Measurements from ENCODE around the gene TRMT11.
"Not testable (repeated sequence)": the region's sequence is repeated elsewhere in the genome, so short reads cannot be mapped to it uniquely, and the experiment has no call there.

Gene TRMT11

DNA sequence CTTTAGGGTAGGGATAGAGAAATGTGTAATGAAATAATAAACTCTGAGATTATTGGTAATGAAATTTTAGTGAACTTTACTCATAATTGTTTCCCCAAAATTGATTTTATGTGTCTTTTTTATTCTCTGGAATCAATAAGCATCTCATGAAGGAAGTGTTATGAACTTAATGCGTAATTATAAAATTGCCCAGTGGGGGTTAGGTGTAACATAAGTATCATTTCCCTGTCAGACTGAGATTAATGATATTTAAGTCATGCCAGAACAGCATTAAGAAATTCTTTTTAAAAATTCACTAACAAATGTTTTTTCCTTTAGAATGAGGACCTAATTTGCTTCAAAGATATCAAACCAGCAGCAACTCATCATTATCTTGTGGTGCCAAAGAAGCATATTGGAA is 19.8 kb upstream of the TRMT11 start:
- no peak overlapping the region for H3K27ac ChIP-seq (replicated peaks)
- no peaks in the 10 kb centered on the region for H3K27me3 ChIP-seq (ENCODE audit: insufficient read depth, poor library complexity, severe bottlenecking)
- no peak overlapping the region for H3K4me3 ChIP-seq (replicated peaks; ENCODE audit: insufficient read depth, low read length)
- TF ChIP-seq, protein P1, sequence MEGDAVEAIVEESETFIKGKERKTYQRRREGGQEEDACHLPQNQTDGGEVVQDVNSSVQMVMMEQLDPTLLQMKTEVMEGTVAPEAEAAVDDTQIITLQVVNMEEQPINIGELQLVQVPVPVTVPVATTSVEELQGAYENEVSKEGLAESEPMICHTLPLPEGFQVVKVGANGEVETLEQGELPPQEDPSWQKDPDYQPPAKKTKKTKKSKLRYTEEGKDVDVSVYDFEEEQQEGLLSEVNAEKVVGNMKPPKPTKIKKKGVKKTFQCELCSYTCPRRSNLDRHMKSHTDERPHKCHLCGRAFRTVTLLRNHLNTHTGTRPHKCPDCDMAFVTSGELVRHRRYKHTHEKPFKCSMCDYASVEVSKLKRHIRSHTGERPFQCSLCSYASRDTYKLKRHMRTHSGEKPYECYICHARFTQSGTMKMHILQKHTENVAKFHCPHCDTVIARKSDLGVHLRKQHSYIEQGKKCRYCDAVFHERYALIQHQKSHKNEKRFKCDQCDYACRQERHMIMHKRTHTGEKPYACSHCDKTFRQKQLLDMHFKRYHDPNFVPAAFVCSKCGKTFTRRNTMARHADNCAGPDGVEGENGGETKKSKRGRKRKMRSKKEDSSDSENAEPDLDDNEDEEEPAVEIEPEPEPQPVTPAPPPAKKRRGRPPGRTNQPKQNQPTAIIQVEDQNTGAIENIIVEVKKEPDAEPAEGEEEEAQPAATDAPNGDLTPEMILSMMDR (IDR thresholded peaks at IDR 0.05; ENCODE audit: insufficient read depth, low read length) = no peak
- TF ChIP-seq, protein P2, sequence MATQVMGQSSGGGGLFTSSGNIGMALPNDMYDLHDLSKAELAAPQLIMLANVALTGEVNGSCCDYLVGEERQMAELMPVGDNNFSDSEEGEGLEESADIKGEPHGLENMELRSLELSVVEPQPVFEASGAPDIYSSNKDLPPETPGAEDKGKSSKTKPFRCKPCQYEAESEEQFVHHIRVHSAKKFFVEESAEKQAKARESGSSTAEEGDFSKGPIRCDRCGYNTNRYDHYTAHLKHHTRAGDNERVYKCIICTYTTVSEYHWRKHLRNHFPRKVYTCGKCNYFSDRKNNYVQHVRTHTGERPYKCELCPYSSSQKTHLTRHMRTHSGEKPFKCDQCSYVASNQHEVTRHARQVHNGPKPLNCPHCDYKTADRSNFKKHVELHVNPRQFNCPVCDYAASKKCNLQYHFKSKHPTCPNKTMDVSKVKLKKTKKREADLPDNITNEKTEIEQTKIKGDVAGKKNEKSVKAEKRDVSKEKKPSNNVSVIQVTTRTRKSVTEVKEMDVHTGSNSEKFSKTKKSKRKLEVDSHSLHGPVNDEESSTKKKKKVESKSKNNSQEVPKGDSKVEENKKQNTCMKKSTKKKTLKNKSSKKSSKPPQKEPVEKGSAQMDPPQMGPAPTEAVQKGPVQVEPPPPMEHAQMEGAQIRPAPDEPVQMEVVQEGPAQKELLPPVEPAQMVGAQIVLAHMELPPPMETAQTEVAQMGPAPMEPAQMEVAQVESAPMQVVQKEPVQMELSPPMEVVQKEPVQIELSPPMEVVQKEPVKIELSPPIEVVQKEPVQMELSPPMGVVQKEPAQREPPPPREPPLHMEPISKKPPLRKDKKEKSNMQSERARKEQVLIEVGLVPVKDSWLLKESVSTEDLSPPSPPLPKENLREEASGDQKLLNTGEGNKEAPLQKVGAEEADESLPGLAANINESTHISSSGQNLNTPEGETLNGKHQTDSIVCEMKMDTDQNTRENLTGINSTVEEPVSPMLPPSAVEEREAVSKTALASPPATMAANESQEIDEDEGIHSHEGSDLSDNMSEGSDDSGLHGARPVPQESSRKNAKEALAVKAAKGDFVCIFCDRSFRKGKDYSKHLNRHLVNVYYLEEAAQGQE (IDR thresholded peaks at IDR 0.05; ENCODE audit: insufficient replicate concordance, low read depth) = no peak
- TF ChIP-seq POLR2AphosphoS5 (IDR thresholded peaks at IDR 0.05; ENCODE audit: low read depth) = no peak
- TF ChIP-seq GABPA (IDR thresholded peaks at IDR 0.05; ENCODE audit: low read depth) = no peak
- TF ChIP-seq SPI1 (IDR thresholded peaks at IDR 0.05; ENCODE audit: borderline replicate concordance, low read depth) = no peak
- no peak for DNase-seq (ENCODE audit: low read depth in 1 of 2, low spot score in 1 of 2)

DNA sequence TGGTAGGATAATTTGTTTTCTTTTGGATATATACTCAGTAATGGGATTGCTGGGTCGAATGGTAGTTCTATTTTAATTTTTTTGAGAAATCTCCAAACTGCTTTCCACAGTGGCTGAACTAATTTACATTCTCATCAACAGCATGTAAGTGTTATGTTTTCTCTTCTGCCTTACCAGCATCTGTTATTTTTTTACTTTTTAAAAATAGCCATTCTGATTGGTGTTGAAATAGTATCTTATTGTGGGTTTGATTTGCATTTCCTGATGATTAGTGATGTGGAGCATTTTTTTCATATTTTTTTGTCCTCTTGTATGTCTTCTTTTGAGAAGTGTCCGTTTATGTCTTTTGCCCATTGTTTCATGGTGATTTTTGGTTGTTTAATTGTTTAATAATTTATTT is 17.8 kb upstream of the TRMT11 start:
- Histone ChIP-seq H3K27ac (replicated peaks) (no peak overlapping the region), H3K27me3 (ENCODE audit: insufficient read depth, poor library complexity, severe bottlenecking) (no peaks in the 10 kb centered on the region), H3K4me3 (replicated peaks; ENCODE audit: insufficient read depth, low read length) (no peak overlapping the region)
- TF ChIP-seq GABPA (IDR thresholded peaks at IDR 0.05; ENCODE audit: low read depth) = no peak
- DNase-seq (ENCODE audit: low read depth in 1 of 2, low spot score in 1 of 2) = no peak

DNA sequence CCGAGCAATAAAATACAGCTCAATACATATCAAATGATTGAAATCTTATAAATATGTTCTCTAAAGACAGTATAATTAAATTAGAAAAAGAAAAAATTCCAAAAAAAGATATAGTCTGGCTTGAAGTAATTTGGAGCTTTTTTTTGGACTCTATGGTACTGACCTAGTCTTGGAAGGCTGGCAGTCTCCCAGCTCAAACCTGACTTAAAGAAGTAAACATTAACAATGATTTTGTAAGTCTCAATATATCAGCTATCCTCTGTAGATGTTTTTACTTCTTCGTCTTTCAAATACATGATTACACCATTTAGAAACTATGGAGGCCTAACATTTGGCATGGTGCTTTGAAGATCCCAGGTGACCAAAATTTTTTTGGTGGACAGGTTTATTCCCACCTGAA is 15.6 kb upstream of the TRMT11 start:
- no peak for DNase-seq (ENCODE audit: low read depth in 1 of 2, low spot score in 1 of 2)
- no peak overlapping the region for H3K4me3 ChIP-seq (replicated peaks; ENCODE audit: insufficient read depth, low read length)
- no peak overlapping the region for H3K27ac ChIP-seq (replicated peaks)
- H3K27me3 ChIP-seq (ENCODE audit: insufficient read depth, poor library complexity, severe bottlenecking) = no peaks in the 10 kb centered on the region
- TF ChIP-seq, protein P2 (IDR thresholded peaks at IDR 0.05; ENCODE audit: insufficient replicate concordance, low read depth) = no peak
- TF ChIP-seq, protein P1 (IDR thresholded peaks at IDR 0.05; ENCODE audit: insufficient read depth, low read length) = no peak

DNA sequence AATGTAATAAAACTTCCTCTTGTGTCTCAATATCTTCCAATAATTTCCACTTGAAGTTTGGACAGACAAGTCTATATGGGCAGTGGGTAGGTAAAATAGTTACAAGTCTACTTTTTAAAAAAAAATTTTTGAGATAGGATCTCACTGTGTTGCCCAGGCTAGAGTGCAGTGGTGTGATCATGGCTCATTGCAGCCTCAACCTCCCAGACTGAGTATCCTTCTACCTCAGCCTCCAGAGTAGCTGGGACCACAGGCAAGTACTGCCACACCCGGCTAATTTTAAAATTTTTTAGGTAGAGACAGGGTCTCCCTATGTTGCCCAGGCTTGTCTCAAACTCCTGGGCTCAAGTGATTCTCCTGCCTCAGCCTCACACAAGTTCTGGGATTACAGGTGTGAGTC is 13.9 kb upstream of the TRMT11 start:
- DNase-seq (ENCODE audit: low read depth in 1 of 2, low spot score in 1 of 2); H3K4me3 ChIP-seq (replicated peaks; ENCODE audit: insufficient read depth, low read length); H3K27me3 ChIP-seq (ENCODE audit: insufficient read depth, poor library complexity, severe bottlenecking); H3K27ac ChIP-seq (replicated peaks): not testable (repeated sequence)

DNA sequence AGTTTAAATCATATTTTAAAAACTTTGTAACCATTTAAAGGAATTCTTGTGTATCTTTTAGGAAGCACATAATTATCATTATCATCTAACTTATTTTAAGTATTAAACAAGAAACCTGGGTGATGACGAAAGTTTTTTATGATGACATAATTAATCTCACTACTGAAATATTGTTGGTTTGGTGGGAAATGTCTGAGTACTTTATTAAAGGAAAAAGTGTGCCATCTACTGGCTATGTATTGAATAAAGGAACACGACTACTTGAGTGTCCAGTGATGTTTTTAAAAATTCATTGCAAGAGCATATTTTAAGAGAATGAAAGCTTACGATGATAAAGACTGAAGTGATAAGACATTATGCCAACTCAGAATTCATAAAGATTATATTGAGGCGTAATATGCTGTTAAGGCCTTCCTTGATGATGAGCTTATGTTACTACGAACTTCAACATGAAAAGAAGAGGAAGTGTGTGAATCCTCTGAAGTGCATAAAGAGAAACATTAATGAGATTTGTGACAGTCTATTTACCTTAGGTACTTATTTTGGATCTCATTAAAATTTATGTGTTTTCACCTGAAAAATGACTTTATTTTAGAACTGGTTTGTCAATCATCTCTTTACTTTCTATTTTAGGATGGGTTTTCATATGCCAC is 12.0 kb upstream of the TRMT11 start:
- no peak overlapping the region for H3K27ac ChIP-seq (replicated peaks)
- no peak overlapping the region for H3K4me3 ChIP-seq (replicated peaks; ENCODE audit: insufficient read depth, low read length)
- peak in 1 of 2 experiments; percentile 40 for DNase-seq (ENCODE audit: low read depth in 1 of 2, low spot score in 1 of 2)
- TF ChIP-seq, protein P1 (IDR thresholded peaks at IDR 0.05; ENCODE audit: insufficient read depth, low read length) = no peak
- peak; percentile 73; the same call in 1 of the 2 replicates for TF ChIP-seq SPI1 (IDR thresholded peaks at IDR 0.05; ENCODE audit: borderline replicate concordance, low read depth)
- H3K27me3 ChIP-seq (ENCODE audit: insufficient read depth, poor library complexity, severe bottlenecking) = no peaks in the 10 kb centered on the region
